A673 (cell line): ENCODE data around the gene NDST3. TPM values are rescaled to one million over a fixed set of nuclear protein-coding genes. Genes with fewer than 3 reads are reported as not detected.

Experiments
- BruUV-seq: library from RNA; stranded (reverse); fragments of 400-500 nt; replicated peaks from 2 replicates; lab custom pipeline; 2021; lab: Mats Ljungman, UMichigan
- CTCF ChIA-PET: fragments of 300-600 bp; sonication (Branson Sonifier 250); formaldehyde crosslinking; loops from one replicate; lab custom pipeline; 2022; ENCODE audit warnings: antibody characterized with exemption; lab: Charles Lee
- POLR2A ChIA-PET: fragments of 300-600 bp; sonication (Branson Sonifier 250); formaldehyde crosslinking; loops from one replicate; lab custom pipeline; 2022; ENCODE audit warnings: antibody characterized with exemption; ENCODE audit not compliant: low non-redundant PET; lab: Charles Lee
- DNase-seq: peaks from one replicate; pipeline ENCODE4 v3.0.0-alpha.2; 2015; ENCODE audit warnings: low spot score
- H3K27ac ChIP-seq: fragments of 200-600 bp; sonication (generic); 2 replicates; pipeline ENCODE4 v1.5.1; 2016; ENCODE audit warnings: mixed run types, low read depth, mild to moderate bottlenecking, mixed read lengths, antibody characterized with exemption, low read length; ENCODE audit not compliant: poor library complexity, severe bottlenecking
- H3K27me3 ChIP-seq: fragments of 200-600 bp; sonication (generic); replicated peaks from 2 replicates; pipeline ENCODE4 v1.6.1; 2017; ENCODE audit warnings: mixed run types, low read depth, mild to moderate bottlenecking, mixed read lengths, antibody characterized with exemption, low read length; ENCODE audit not compliant: insufficient read depth, poor library complexity
- H3K36me3 ChIP-seq: fragments of 200-600 bp; sonication (generic); 2 replicates; pipeline ENCODE4 v1.6.1; 2016; ENCODE audit warnings: mixed run types, mild to moderate bottlenecking, mixed read lengths, antibody characterized with exemption, low read length; ENCODE audit not compliant: insufficient read depth, poor library complexity, severe bottlenecking
- H3K4me1 ChIP-seq: fragments of 200-600 bp; sonication (generic); 2 replicates; pipeline ENCODE4 v1.6.1; 2017; ENCODE audit warnings: mixed run types, mild to moderate bottlenecking, mixed read lengths, antibody characterized with exemption, low read length; ENCODE audit not compliant: insufficient read depth, poor library complexity, severe bottlenecking
- H3K4me3 ChIP-seq: fragments of 200-600 bp; sonication (generic); 2 replicates; pipeline ENCODE4 v1.5.1; 2016; ENCODE audit warnings: low read depth, mixed run types, mild to moderate bottlenecking, mixed read lengths, low read length; ENCODE audit not compliant: poor library complexity, severe bottlenecking
- H3K9me3 ChIP-seq: fragments of 200-600 bp; sonication (generic); 2 replicates; pipeline ENCODE4 v1.6.1; 2016; ENCODE audit warnings: mixed run types, low read depth, mild to moderate bottlenecking, mixed read lengths, antibody characterized with exemption, low read length; ENCODE audit not compliant: poor library complexity, severe bottlenecking
- EZH2 ChIP-seq: fragments of 200-600 bp; sonication (generic); IDR thresholded peaks from 2 replicates; pipeline ENCODE4 v1.6.1; 2017; ENCODE audit warnings: borderline replicate concordance, low read depth, mild to moderate bottlenecking, mixed read lengths, antibody characterized with exemption, low read length; ENCODE audit not compliant: poor library complexity, severe bottlenecking
- intact Hi-C: fragments of 100-400 bp; cut with micrococcal nuclease; formaldehyde crosslinking; loops from one replicate; pipeline ENCODE4 v1.10.0; 2022; ENCODE audit not compliant: unreplicated experiment
- total RNA-seq: library from RNA; stranded (reverse); gene quantifications from 2 replicates; pipeline ENCODE4 v1.2.3, GENCODE V29; 2021
- TF ChIP-seq, protein P1 (sequence below): fragments of 300-800, 200-600 bp; sonication (generic); conservative IDR thresholded peaks from 2 replicates; pipeline ENCODE4 v1.5.1; 2017; ENCODE audit warnings: low read depth, mild to moderate bottlenecking, antibody characterized with exemption, low read length, moderate library complexity, mixed read lengths

NDST3 gene
- total RNA-seq, 1 experiment from 2014 or later: 3.0 TPM

DNA sequence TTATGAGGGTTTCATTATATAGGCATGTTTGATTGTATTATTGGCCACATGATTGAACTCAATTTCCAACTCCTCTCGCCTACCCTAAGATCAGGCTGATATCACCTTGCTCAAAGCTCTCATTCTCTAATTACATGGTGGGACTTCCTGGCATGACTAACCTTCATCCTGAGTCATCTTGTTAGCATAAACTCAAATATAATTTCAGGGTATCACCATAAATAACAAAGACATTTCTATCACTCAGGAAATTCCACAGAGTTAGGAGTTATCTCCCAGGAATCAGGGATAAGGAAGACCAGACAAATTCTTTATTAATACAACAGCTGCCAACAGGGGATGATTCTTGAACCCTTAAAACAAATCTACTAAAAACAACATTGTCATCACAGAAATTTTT lies 90.7 kb downstream of the NDST3 start:
- no peaks in the 10 kb centered on the region for H3K27me3 ChIP-seq
- H3K4me3 ChIP-seq: no peak overlapping the region
- no peak overlapping the region for H3K27ac ChIP-seq
- BruUV-seq: no TSS peak
- ChIA-PET CTCF (no interaction called here), POLR2A (no interaction called here)
- no peaks in the 10 kb centered on the region for H3K9me3 ChIP-seq
- H3K4me1 ChIP-seq: no peaks in the 10 kb centered on the region
- intact Hi-C loops: no loop called here
- peak; percentile 22 for DNase-seq
- no peaks in the 10 kb centered on the region for H3K36me3 ChIP-seq
- TF ChIP-seq EZH2: no peak
- TF ChIP-seq, protein P1, sequence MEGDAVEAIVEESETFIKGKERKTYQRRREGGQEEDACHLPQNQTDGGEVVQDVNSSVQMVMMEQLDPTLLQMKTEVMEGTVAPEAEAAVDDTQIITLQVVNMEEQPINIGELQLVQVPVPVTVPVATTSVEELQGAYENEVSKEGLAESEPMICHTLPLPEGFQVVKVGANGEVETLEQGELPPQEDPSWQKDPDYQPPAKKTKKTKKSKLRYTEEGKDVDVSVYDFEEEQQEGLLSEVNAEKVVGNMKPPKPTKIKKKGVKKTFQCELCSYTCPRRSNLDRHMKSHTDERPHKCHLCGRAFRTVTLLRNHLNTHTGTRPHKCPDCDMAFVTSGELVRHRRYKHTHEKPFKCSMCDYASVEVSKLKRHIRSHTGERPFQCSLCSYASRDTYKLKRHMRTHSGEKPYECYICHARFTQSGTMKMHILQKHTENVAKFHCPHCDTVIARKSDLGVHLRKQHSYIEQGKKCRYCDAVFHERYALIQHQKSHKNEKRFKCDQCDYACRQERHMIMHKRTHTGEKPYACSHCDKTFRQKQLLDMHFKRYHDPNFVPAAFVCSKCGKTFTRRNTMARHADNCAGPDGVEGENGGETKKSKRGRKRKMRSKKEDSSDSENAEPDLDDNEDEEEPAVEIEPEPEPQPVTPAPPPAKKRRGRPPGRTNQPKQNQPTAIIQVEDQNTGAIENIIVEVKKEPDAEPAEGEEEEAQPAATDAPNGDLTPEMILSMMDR: no peak

DNA sequence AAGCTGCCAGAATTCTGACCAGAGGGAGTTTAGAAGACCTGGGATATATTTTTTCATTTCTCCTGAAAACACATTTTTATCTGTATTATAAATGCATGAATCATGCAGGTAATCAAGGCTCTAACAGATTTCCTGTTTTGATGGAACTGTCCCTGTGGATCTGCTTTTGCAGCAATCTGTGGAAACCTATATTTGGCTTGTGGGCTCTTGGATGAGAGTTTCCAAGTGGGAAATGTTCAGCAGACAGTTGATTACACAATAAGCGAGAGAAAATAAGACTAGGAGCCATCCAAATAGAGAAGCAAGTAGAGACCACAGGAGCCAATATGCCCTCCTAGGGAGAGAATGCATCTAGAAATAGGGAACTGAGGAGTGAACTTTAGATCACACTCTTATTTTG lies 105.0 kb downstream of the NDST3 start:
- ChIA-PET CTCF (no interaction called here), POLR2A (no interaction called here)
- Histone ChIP-seq H3K4me1 (no peaks in the 10 kb centered on the region), H3K4me3 (no peak overlapping the region), H3K27ac (no peak overlapping the region), H3K9me3 (no peaks in the 10 kb centered on the region), H3K27me3 (no peaks in the 10 kb centered on the region), H3K36me3 (no peaks in the 10 kb centered on the region)
- intact Hi-C loops: no loop called here
- TF ChIP-seq, protein P1: no peak
- no peak for TF ChIP-seq EZH2
- BruUV-seq: no TSS peak
- DNase-seq: no peak

DNA sequence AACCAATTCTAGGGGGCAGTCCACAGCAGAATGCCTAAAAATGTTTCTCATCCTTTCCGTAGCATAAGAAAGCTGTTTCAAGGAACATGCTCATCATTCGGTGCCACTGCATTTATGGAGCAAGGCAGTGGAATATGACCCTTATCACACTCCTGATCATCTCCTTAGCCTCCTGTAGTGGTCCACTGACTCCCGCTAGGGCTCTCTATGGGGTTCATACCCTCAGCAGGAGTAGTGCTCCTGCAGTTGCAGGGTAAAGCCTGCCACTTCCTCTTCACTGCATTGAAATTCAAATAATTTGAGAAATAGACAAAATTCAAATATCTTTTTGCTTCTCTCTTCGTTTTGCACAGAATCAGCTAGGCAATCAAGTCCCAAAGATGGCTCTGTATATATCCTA lies 107.0 kb downstream of the NDST3 start:
- no peak for TF ChIP-seq EZH2
- TF ChIP-seq, protein P1: 0 out of 2 replicates have a peak, but pooled peaks have one; percentile 14
- Histone ChIP-seq H3K27me3 (no peaks in the 10 kb centered on the region), H3K4me3 (no peak overlapping the region), H3K4me1 (no peaks in the 10 kb centered on the region), H3K27ac (no peak overlapping the region), H3K9me3 (no peaks in the 10 kb centered on the region), H3K36me3 (no peaks in the 10 kb centered on the region)
- DNase-seq: peak; percentile 4
- POLR2A ChIA-PET: interaction anchor here (0.6 kb wide), 1 partner anchor 1880 kb away, joined by 3 read pairs; no protein-coding TSS in a partner anchor
- CTCF ChIA-PET: no interaction called here
- intact Hi-C loops: no loop called here
- BruUV-seq: no TSS peak
